Measurements from ENCODE around the gene HRC.
A peak's percentile ranks its signal among the peaks of the same experiment; 100 is the strongest.
"Not testable (repeated sequence)": the region's sequence is repeated elsewhere in the genome, so short reads cannot be mapped to it uniquely, and the experiment has no call there.

The HRC gene

DNA sequence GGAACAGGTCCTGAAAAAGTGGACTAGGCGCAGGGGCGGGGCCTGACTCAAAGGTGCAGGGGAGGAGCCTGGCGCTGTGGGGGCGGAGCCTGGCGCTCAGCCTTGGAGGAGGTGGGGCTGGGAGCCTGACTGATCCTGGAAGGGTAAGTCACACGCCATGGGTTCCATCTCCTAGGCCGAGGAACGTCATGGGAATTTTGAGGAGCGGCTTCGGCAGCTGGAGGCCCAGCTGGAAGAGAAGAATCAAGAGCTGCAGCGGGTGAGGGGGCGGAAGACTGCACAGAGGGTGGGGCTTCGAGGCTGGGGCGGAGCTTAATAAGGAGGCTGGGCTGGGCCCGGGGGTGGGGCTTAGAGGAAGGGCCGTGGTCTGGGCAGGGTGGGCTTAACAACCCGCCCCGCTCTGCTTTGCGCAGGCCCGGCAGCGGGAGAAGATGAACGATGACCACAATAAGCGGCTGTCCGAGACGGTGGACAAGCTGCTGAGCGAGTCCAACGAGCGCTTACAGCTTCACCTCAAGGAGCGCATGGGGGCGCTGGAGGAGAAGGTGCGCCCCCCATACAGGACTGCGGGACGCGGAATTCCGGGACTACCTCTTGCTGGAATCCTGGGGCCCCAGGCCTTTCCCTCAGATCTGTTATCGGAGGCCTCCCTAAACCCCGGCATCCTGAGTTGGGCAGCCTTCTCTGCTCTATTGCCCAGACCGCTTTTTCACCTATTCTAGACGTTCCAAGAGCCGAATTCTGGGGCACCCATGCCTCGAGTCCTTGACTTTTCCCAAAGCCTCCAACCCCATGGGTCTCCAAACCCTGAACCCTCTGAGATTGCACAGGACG, 21.4 kb downstream of the HRC start:
- DNase-seq = peak; percentile 83

DNA sequence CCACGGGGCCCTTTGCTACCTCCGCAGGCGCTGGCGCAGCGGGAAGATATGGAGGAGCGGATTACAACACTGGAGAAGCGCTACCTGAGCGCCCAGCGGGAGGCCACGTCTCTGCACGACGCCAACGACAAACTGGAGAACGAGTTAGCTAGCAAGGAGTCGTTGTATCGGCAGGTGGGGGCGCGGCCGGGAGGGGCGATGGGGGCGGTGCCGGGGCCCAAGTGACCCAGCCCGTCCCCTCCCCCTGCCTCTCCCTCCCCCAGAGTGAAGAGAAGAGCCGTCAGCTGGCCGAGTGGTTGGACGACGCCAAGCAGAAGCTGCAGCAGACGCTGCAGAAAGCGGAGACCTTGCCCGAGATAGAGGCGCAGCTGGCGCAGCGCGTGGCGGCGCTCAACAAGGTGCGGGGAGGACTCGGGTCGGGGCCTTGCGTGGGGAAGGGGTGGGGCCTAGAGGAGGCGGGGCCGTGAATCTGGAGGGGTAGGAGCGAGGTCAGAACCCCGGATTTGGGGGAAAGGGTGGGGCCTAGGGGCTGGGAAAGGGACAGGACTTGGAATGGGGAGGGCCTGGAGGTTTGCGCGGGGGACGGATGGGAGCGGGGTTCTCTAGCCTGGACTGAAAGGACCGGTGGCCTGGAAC, 22.1 kb downstream of the HRC start:
- DNase-seq = peak; percentile 62

GRCh38 chr19:49130325-49130724, 24.9 kb downstream of the HRC start:
- no peak for DNase-seq

DNA sequence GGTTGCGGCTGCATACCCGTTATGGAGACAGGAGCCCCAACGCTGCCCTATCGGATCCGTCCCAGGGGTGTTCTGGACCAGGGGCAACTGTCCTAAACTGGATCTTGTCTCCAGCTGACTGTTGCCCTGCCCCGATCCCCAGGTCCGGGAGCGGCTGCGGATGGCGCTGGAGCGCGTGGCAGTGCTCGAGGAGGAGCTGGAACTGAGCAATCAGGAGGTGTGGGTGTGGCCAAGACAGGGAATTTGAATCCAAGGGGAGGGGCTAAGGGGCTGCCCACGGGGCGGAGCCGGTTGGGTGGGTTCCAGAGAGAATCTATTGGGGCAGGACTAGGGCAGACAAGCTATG, 26.0 kb downstream of the HRC start:
- DNase-seq = no peak

DNA sequence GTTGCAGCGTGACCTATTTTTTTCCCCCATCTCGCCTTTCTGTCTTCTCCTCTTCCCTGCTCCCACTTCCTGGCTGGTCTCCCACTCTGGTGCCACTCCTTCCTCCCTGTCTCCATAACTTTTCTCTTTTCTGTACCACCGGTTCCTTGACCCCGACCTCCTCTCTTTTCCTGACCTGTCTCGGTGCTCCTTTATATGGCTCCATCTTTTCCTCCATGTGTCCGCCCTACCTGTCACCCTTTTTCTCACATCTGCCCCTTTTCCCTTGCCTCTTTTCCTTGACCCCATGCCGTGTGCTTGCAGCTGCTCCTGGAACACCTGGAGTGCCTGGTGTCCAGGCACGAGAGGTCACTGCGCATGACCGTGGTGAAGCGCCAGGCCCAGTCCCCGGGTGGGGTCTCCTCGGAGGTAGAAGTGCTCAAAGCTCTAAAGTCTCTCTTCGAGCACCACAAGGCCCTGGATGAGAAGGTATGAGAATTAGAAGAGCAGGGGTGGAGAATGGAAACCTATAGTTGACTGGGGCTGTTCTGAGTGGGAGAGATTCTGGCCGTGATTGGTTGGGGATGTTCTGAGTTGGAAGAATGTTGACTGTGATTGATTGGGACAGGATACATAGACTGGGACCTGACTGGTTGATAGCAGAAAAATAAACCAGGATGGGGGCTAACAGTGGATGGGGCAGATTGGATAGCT, 26.5 kb downstream of the HRC start:
- DNase-seq = peak; percentile 62

GRCh38 chr19:49127674-49128544, 27.3 kb downstream of the HRC start:
- peak; percentile 96 for DNase-seq

DNA sequence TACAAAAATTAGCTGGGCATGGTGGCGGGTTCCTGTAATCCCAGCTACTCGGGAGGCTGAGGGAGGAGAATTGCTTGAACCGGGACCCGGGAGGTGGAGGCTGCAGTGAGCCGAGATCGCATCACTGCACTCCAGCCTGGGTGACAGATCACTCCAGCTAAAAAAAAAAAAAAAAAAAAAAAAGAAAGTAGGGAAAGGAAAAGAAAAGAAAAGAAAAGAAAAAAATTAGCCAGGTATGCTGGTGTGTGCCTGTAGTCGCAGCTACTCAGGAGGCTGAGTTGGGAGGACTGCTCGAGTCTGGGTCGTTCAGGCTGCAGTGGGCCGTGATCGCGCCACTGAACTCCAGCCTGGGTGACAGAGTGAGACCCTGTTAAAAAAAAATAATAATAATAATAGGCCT, 28.0 kb downstream of the HRC start:
- not testable (repeated sequence) for DNase-seq

- DNase-seq = no peak
Observed at GRCh38 chr19:49126575-49126974, 28.6 kb downstream of the HRC start.

GRCh38 chr19:49125025-49125731, 30.0 kb downstream of the HRC start:
- peak; percentile 64 for DNase-seq

- not testable (repeated sequence) for DNase-seq
Observed at GRCh38 chr19:49123285-49123684, 31.9 kb downstream of the HRC start.

DNA sequence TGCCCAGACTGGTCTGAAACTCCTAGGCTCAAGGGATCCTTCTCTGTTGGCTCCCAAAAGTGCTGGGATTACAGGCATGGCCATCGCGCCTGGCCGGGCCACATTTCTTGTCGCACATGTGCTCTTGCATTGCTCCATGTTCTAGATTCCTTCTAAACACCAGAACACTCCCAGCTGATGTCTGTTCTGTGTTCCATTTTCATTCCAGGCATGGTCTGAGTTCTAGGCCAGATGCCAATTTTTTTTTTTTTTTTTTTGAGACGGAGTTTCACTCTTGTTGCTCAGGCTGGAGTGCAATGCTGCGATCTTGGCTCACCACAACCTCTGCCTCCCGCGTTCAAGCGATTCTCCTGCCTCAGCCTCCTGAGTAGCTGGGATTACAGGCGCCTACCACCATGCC, 33.4 kb downstream of the HRC start:
- not testable (repeated sequence) for DNase-seq

DNA sequence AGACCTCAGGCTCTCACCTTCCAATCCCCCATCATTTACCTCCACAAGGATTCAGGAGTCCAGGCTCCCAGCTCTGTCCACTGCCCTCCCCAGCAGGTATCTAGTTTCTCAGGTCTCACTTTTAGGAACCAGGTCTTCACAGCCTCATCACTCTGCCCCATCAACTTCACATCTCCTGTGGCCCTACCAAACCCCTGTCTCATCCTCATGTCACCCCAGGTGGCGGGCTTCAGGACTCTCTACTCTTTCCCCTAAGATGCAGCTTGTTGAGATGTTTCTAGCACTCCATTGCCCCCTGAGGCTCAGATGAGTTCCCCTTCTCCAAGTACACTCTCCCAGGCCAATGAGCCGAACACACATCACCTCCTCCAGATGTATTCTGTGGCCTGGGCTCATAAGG, 34.3 kb downstream of the HRC start:
- DNase-seq = no peak

GRCh38 chr19:49120325-49120683, 34.9 kb downstream of the HRC start:
- no peak for DNase-seq

DNA sequence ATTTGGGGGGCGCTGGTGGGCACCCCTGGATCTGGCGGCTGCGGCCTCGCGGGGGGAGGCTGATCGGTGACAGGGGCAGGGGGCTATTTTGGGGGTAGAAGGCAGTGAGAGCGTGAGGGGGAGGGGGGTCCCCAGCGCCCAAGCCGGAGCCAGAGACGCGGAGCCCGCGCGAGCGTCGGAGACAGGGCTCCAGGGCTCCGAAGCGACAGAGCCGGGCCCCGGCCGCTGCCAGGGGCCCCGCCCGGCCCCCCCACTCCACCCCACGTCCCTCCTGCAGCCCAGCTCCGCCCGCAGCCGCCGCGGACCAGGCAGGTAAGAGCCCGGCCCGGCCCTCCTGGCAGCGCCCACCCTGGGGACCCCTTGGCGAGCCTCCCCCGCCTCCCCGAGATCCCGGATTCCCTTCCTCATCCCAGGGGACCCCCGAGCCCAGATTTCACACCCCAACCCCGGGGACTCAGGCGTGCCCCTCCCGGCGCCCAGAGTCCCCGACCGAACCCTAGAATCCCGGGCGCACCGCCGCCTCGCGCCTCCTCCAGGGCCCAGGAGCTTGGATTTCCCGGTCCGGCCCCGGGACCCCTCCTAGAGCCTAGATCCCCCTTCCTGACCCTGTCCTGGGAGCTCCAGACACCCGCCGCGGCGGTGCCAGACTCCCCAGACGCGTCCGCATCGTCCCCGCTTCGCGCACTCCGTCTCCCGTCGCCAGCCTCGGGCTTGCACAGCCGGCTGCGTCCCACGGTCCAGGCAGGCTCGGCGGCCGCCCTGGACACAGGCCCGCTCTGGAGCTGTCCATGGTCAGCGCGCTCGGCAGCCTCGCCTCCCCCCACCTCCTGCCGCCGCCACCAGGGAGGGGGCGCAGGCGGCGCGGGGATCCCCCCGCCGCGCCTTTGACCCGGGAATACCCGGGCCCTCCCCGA, 35.5 kb downstream of the HRC start, which contains the start of gene PPFIA3:
Gene PPFIA3 (plus strand): TSS at position 134 of the 914 bp plus-strand sequence. CDS start 8,330 bp downstream, outside the sequence.
- peak; percentile 46 for DNase-seq

DNA sequence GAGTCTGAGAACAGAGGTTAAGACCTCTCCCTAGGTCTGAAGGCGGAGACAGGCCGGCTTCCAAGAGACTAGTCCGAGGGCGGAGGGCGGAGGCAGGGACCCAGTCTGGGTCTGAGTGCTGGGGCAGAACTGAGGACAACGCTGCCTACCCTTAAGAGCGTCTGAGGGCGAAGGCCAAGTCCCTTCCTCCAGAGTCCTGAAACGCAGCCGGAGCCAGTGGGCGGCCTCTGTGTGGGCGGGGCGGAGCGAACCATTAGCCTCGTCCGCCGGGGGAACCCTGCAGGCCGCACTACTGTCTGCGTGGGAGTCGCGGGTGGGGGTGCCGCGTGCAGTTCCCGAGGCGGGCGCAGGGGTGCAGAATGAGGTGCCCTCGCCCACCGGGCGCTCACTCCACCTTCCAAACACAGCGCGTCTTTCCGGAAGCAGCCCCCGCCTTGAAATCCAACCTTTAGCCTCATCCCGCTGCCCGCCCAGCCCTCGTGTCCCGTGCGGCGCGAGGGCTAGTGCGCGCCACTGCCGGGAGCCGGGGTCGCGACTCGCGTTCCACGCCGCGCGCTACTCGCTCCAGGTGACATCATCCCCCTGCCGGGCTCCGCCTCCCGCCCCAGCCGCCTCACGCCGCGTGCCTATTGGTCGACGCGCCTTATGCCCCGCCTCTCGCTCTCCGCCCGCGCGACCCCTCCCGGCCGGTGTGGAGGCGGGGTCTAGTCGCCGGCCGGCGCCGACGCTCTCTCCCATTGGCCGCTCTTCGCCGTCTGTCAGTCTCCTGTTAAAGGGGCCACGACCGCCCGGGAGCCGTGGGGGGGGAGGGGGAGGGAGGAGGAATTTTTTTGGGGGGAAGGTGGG, 36.4 kb downstream of the HRC start, which contains the start of gene C19orf73:
Gene C19orf73 (minus strand): TSS at position 579 of the 846 bp plus-strand sequence. CDS start 121 bp downstream, at position 458.
- peak; percentile 92 for DNase-seq

DNA sequence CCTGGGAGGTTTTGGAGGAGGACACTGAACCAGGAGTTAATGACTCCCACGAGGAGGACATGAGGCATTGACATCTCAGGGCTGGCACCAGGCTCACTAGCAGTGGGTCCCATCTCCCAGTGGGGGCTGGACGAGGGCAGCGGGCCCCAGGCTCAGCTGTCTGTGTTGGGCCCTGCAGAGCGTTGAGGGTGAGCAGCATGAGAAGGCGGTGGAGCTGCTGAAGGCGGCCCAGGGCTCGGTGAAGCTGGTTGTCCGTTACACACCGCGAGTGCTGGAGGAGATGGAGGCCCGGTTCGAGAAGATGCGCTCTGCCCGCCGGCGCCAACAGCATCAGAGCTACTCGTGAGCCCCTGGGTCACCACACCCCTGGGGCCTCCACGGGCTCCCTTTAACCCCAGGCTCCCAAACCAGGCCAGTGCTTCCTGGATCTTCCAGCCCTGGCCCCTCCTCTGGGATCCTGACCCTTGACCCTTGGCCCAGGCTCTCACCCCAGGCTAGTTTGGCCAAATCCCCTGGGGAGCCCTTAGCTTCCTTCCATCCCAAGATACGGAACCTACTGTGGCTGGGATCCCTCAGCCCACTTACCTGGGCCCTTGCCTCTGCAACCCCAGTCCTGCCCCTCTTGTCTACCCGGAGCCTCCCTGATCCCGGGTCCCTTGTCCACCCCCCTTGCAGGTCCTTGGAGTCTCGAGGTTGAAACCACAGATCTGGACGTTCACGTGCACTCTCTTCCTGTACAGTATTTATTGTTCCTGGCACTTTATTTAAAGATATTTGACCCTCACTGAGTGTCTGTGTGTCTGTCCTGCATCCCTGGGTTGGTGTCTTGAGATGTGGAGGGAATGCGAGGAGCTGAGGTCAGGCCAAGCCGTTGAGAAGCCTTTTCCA, 37.3 kb downstream of the HRC start:
- no peak for DNase-seq

DNA sequence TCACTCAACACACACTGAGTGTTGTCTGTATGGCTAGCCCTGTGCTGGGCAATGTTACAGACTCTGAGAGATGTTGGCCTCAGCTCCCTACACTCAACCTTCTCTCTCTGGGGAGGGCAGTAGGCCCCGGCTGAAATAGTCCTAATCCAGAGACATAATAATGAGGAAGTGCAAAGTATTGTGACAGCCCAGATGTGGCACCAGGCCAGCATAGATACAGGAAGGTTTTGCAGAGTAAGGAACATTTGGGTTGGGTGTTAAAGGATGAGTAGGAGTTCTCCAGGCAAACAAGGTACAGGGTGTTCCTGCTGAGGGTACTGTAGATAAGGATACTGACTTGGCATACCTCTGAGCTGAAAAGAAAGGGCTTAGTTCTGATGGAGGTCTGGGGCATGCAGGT, 38.7 kb downstream of the HRC start:
- no peak for DNase-seq

GRCh38 chr19:49114630-49115363, 40.4 kb downstream of the HRC start:
- peak; percentile 55 for DNase-seq
